ENCODE measurements around the gene NDOR1. TPM values are rescaled to one million over a fixed set of nuclear protein-coding genes. Genes with fewer than 3 reads are reported as not detected.

Gene NDOR1
- polyA plus RNA-seq, 3 donors, result 4.4 to 26.9 (median 5.2) TPM

DNA sequence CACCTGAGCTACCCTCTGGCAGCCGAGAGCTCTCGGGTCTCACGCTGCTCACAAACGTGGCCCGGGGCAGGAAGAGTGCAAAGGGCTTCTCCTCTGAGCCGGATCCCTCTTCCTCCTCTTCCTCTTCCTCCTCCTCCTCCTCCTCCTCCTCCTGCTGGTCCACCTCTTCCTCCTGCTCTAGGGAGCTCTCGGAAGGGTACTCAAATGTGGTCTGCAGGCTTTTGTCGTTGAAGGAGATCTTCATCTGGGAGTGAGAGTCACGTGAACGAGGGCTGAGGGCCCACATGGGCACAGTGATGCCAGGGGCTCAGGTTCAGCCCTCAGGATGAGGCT lies 13.1 kb upstream of the NDOR1 start:
- H3K36me3 ChIP-seq (replicated peaks in 1 of 2; ENCODE audit: control insufficient read depth in 1 of 2, insufficient read depth in 2 of 2, low read length in 2 of 2), result peaks cover 17 to 23% of the 10 kb centered on the region in 2 donors
- TF ChIP-seq CTCF (IDR thresholded peaks at IDR 0.05), result no peak

DNA sequence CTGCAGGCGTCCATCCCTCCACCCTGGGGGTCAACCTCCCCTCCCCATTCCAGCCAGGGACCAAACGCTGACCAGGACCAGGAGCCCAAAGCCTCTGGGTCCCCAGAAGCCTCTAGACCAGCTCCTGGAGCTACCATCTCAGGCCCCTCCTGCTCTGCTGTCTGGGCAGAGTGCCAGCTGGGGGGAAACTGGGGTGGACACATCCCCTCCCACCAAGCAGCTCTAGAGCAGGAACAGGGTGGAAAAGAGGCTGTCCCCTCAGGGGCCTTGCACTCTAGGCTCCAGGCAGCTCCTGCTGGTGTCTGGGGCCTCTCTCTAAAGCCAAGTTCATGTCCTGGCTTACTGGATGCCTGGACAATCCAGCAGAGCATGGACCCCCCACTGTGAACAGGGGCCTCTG lies 12.6 kb upstream of the NDOR1 start:
- H3K79me2 ChIP-seq (ENCODE audit: insufficient read depth, low read length), result peaks cover 28% of the 10 kb centered on the region
- no peak overlapping the region for H2AFZ ChIP-seq (ENCODE audit: insufficient read depth, low read depth, low read length, poor library complexity, severe bottlenecking)
- Mint-ChIP-seq H3K36me3 (peaks cover 6 to 30% of the 10 kb centered on the region in 2 donors), H3K27me3 (ENCODE audit: low read depth in 3 of 3) (no peaks in the 10 kb centered on the region), H3K4me3 (no peak overlapping the region), H3K4me1 (peaks cover 19% of the 10 kb centered on the region), H3K27ac (no peak overlapping the region), H3K9me3 (peaks cover 0 to 2% (median 0%) of the 10 kb centered on the region in 7 donors)
- H3K36me3 ChIP-seq (replicated peaks in 1 of 2; ENCODE audit: control insufficient read depth in 1 of 2, insufficient read depth in 2 of 2, low read length in 2 of 2), result peaks cover 17 to 23% of the 10 kb centered on the region in 2 donors
- no peak for DNase-seq
- H3K27ac ChIP-seq (ENCODE audit: low read depth in 1 of 2, low read length in 2 of 2), result no peak overlapping the region
- H4K20me1 ChIP-seq (ENCODE audit: insufficient read depth, low read length), result peaks cover 32% of the 10 kb centered on the region
- no peaks in the 10 kb centered on the region for H3K27me3 ChIP-seq (ENCODE audit: control insufficient read depth in 2 of 2, insufficient read depth in 2 of 2, low read length in 2 of 2)
- H3K9me3 ChIP-seq (replicated peaks in 1 of 2; ENCODE audit: control insufficient read depth in 1 of 2, insufficient read depth in 1 of 2, low read length in 2 of 2), result no peaks in the 10 kb centered on the region
- no peak overlapping the region for H3K4me3 ChIP-seq (replicated peaks in 1 of 3; ENCODE audit: low read depth in 2 of 3, low read length in 3 of 3)
- no peak for TF ChIP-seq CTCF (IDR thresholded peaks at IDR 0.05)
- WGBS (ENCODE audit: insufficient coverage), result 100% methylated on average over 2 of the region's 2 CpGs
- no peak overlapping the region for H3K4me2 ChIP-seq (replicated peaks; ENCODE audit: extremely low read depth, low read length, poor library complexity, severe bottlenecking)
- H3K4me1 ChIP-seq (ENCODE audit: control insufficient read depth in 1 of 2, insufficient read depth in 2 of 2, low read length in 2 of 2), result peaks cover 18 to 24% of the 10 kb centered on the region in 2 donors
- H3K9ac ChIP-seq (ENCODE audit: insufficient read depth, low read length, poor library complexity, severe bottlenecking), result no peak overlapping the region
- intact Hi-C loops (cut with micrococcal nuclease), result no loop called here

More for the DNA sequence above, 13.1 kb upstream of the NDOR1 start:
- H3K4me1 ChIP-seq (ENCODE audit: control insufficient read depth in 1 of 2, insufficient read depth in 2 of 2, low read length in 2 of 2), result peaks cover 20 to 25% of the 10 kb centered on the region in 2 donors
- H3K27me3 ChIP-seq (ENCODE audit: control insufficient read depth in 2 of 2, insufficient read depth in 2 of 2, low read length in 2 of 2), result no peaks in the 10 kb centered on the region
- WGBS (ENCODE audit: insufficient coverage), result 85% methylated on average over 9 of the region's 10 CpGs
- H3K9me3 Mint-ChIP-seq, result peaks cover 0 to 2% (median 0%) of the 10 kb centered on the region in 7 donors
- H3K4me3 Mint-ChIP-seq, result no peak overlapping the region
- H4K20me1 ChIP-seq (ENCODE audit: insufficient read depth, low read length), result peaks cover 31% of the 10 kb centered on the region
- peaks cover 6 to 32% of the 10 kb centered on the region in 2 donors for H3K36me3 Mint-ChIP-seq
- H3K9me3 ChIP-seq (replicated peaks in 1 of 2; ENCODE audit: control insufficient read depth in 1 of 2, insufficient read depth in 1 of 2, low read length in 2 of 2), result no peaks in the 10 kb centered on the region
- H3K27me3 Mint-ChIP-seq (ENCODE audit: low read depth in 3 of 3), result no peaks in the 10 kb centered on the region
- no peak overlapping the region for H3K9ac ChIP-seq (ENCODE audit: insufficient read depth, low read length, poor library complexity, severe bottlenecking)
- H3K79me2 ChIP-seq (ENCODE audit: insufficient read depth, low read length), result peaks cover 29% of the 10 kb centered on the region
- intact Hi-C loops (cut with micrococcal nuclease), result no loop called here
- no peak for DNase-seq
- H2AFZ ChIP-seq (ENCODE audit: insufficient read depth, low read depth, low read length, poor library complexity, severe bottlenecking), result no peak overlapping the region
- H3K27ac Mint-ChIP-seq, result no peak overlapping the region
- no peak overlapping the region for H3K4me2 ChIP-seq (replicated peaks; ENCODE audit: extremely low read depth, low read length, poor library complexity, severe bottlenecking)
- peaks cover 22% of the 10 kb centered on the region for H3K4me1 Mint-ChIP-seq
- no peak overlapping the region for H3K4me3 ChIP-seq (replicated peaks in 1 of 3; ENCODE audit: low read depth in 2 of 3, low read length in 3 of 3)
- no peak overlapping the region for H3K27ac ChIP-seq (ENCODE audit: low read depth in 1 of 2, low read length in 2 of 2)

All from CD14-positive monocyte (primary cell).